BJ (cell line): ENCODE measurements around the gene EBLN2. TPM values are rescaled to one million over a fixed set of nuclear protein-coding genes. Genes with fewer than 3 reads are reported as not detected.

Experiments
- CTCF ChIA-PET: fragments of 350-600 bp; formaldehyde crosslinking; extraction: SDS; loops from one replicate; lab custom pipeline; 2021; ENCODE audit warnings: antibody characterized with exemption, inconsistent platforms; lab: Yijun Ruan, JAX
- POLR2A ChIA-PET: fragments of 300-600 bp; sonication (Branson Sonifier 250); formaldehyde crosslinking; extraction: SDS; loops from one replicate; lab custom pipeline; 2021; ENCODE audit warnings: antibody characterized with exemption; lab: Charles Lee
- DNase-seq: peaks from one replicate; pipeline ENCODE4 v3.0.0-alpha.2; 2011; ENCODE audit warnings: low read depth
- H3K27me3 ChIP-seq: 2 replicates; pipeline ENCODE4 v1.6.0; 2011; ENCODE audit warnings: low read length; ENCODE audit not compliant: control insufficient read depth, insufficient read depth
- H3K36me3 ChIP-seq: 2 replicates; pipeline ENCODE4 v1.5.1; 2011; ENCODE audit warnings: low read length; ENCODE audit not compliant: control insufficient read depth, insufficient read depth
- H3K4me3 ChIP-seq: 2 replicates; pipeline ENCODE4 v1.5.1; 2011; ENCODE audit warnings: low read depth, mild to moderate bottlenecking, control low read depth, low read length
- polyA plus RNA-seq: library from polyadenylated mRNA; depleted of rRNA; stranded (reverse); fragments of >200 nt; gene quantifications from 2 replicates; pipeline ENCODE4 v1.2.3, GENCODE V29; 2011
- TF ChIP-seq, protein P1 (sequence below): IDR thresholded peaks from 2 replicates; pipeline ENCODE4 v1.5.1; 2011; ENCODE audit warnings: low read depth, mild to moderate bottlenecking, control low read depth, inconsistent platforms, low read length, moderate library complexity; ENCODE audit not compliant: insufficient read depth

EBLN2 gene
- polyA plus RNA-seq, 1 experiment: 1.0 TPM

GRCh38 chr3:73073091-73073707, 11.7 kb downstream of the EBLN2 start:
- CTCF ChIA-PET: interaction anchor here (0.6 to 1.2 kb wide), 4 partner anchors 12 to 22 kb away, joined by 3 to 5 read pairs (median 3); no protein-coding TSS in a partner anchor
- Histone ChIP-seq H3K4me3 (no peak overlapping the region), H3K36me3 (no peaks in the 10 kb centered on the region), H3K27me3 (no peaks in the 10 kb centered on the region)
- POLR2A ChIA-PET: no interaction called here
- TF ChIP-seq, protein P1, sequence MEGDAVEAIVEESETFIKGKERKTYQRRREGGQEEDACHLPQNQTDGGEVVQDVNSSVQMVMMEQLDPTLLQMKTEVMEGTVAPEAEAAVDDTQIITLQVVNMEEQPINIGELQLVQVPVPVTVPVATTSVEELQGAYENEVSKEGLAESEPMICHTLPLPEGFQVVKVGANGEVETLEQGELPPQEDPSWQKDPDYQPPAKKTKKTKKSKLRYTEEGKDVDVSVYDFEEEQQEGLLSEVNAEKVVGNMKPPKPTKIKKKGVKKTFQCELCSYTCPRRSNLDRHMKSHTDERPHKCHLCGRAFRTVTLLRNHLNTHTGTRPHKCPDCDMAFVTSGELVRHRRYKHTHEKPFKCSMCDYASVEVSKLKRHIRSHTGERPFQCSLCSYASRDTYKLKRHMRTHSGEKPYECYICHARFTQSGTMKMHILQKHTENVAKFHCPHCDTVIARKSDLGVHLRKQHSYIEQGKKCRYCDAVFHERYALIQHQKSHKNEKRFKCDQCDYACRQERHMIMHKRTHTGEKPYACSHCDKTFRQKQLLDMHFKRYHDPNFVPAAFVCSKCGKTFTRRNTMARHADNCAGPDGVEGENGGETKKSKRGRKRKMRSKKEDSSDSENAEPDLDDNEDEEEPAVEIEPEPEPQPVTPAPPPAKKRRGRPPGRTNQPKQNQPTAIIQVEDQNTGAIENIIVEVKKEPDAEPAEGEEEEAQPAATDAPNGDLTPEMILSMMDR: no peak
- no peak for DNase-seq

DNA sequence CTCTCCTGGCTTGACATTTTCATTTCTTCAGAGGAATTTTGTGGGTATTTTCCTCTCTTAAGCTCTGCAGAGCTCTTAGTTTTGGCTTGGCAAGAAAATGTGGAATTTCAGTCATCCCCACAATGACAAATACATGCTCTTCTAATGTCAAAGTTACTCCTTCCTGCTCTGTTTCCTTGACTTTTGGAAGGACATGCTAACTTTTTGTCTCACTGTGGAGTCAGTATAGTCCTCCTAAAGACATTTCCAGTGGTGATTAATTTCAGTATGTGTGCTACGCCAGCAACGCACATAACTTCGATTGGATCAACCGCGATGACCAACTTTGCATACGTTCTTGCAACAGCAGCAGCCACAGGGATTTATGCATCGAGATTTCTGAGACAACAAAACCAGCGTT, 13.3 kb downstream of the EBLN2 start:
- ChIA-PET POLR2A (no interaction called here), CTCF (interaction anchor here (1.0 kb wide), 1 partner anchor 19 kb away, joined by 3 read pairs; no protein-coding TSS in a partner anchor)
- Histone ChIP-seq H3K4me3 (no peak overlapping the region), H3K27me3 (no peaks in the 10 kb centered on the region), H3K36me3 (no peaks in the 10 kb centered on the region)
- DNase-seq: no peak
- TF ChIP-seq, protein P1: no peak

GRCh38 chr3:73080216-73080966, 18.9 kb downstream of the EBLN2 start:
- TF ChIP-seq, protein P1: no peak
- Histone ChIP-seq H3K36me3 (no peaks in the 10 kb centered on the region), H3K27me3 (no peaks in the 10 kb centered on the region), H3K4me3 (no peak overlapping the region)
- no peak for DNase-seq
- POLR2A ChIA-PET: no interaction called here
- CTCF ChIA-PET: interaction anchor here (1.2 kb wide), 1 partner anchor 1350 kb away, joined by 3 read pairs; no protein-coding TSS in a partner anchor

DNA sequence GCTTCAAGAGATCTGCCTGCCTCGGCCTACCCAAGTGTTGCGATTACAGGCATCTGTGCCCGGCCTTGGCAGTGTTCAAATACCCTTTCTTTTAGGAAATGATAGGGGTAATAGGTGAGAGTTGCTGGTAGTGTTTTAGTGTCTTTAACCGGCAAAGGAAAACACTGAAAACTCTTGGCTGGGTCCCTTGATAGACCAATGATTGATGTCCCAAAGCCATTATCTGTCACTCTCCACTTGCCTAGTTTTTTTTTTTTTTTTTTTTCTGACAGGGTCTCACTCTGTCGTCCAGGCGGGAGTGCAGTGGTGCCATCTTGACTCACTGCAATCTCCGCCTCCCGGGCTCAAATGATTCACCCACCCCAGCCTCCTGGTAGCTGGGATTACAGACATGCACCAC, 19.7 kb downstream of the EBLN2 start:
- no peak for DNase-seq
- H3K27me3 ChIP-seq: no peaks in the 10 kb centered on the region
- ChIA-PET CTCF (interaction anchor here (0.7 kb wide), 1 partner anchor 233 kb away, joined by 3 read pairs; the partner anchor contains the start of gene SHQ1), POLR2A (no interaction called here)
- no peaks in the 10 kb centered on the region for H3K36me3 ChIP-seq
- TF ChIP-seq, protein P1: no peak
- H3K4me3 ChIP-seq: no peak overlapping the region

DNA sequence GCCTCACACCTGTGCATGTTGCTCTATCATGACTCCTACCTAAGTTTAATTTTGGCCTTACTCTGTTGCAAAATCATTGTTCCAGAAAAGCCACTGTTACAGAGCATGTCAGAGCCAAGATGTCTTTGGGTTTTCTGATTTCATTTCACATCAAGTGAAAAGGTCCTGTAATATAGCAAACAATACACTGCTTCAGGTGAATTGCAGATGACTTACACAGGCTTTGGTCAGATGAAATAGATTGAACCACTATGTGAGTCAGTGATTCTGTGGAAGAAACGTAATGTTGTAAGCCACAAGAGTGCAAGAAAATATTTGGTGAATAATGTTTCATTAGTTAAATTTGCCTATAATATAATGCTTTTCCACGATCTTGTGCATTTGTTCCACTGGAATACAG, 22.7 kb downstream of the EBLN2 start:
- no peak for DNase-seq
- H3K4me3 ChIP-seq: no peak overlapping the region
- ChIA-PET POLR2A (no interaction called here), CTCF (interaction anchor here (4.5 kb wide), 1 partner anchor 235 kb away, joined by 35 read pairs; the partner anchor contains the start of gene SHQ1)
- H3K36me3 ChIP-seq: no peaks in the 10 kb centered on the region
- TF ChIP-seq, protein P1: no peak
- no peaks in the 10 kb centered on the region for H3K27me3 ChIP-seq
